HuH-7.5 (cell line): ENCODE results near the gene AFF3.
A peak's percentile ranks its signal among the peaks of the same experiment; 100 is the strongest.

ENCODE experiments used
- DNase-seq: peaks from one replicate; pipeline ENCODE4 v3.0.0; 2011; ENCODE audit warnings: low spot score

AFF3 gene

DNA sequence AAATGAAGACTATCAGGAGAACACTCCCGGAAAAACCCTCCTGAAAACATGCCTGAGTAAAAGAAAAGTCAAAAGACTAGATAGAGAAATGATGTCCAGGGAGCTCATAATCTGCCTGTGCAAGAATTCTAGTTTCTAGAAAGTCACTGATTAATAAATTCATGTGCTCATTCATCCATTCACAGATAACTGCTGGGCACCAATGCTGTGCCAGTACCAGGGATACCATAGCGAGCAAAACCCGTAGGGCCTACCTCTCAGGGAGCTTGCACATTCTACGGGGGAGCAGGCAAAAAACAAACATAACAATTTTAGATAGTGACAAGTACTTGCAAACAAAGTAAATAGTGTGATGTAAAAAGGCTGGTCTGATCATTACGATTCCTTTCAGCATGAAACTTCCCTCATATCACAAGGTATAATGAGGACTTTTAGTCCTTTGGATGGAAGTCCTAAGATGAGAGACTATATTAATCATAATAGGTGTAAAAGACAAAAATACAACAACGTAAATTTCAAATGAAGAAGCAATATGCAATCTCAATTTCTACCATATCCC is 289.9 kb downstream of the AFF3 start:
- DNase-seq, result no peak

DNA sequence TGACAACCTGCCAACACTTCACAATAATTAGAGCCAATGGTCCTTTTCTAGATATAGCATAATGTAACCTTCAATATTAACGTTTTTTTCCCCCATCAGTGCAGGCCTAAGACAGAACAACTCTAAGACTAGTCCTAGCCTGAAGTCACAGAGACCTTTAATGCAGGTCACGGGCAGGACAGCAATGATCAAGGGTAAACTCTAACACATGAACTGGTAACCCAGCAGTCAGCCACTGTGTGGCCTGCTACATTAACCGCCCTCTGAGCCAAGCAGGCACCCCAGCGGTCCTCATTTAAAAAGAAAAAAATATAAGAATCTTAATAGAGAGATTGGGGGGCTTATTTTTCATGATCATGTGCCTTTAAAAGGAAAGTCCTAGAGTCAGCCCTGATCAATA is 290.6 kb downstream of the AFF3 start:
- DNase-seq, result no peak

DNA sequence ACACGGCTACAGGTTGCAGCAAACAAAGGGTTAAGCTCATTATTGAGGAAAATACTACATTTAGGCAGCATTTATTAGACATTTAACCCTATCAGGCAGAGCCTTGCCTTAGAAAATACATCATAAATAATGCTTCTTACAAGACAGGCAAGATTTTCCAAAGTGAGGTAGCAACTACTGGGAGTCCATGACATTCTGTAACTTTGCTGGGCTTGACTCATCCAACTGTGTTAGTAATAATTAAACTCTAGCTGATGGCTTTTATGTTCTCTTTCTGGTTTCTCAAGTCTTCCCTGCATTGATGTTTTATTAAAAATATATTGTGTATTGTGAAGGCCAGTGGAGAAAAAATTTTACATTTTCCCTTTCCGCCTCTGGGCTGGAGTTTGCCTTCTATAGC is 291.3 kb downstream of the AFF3 start:
- no peak for DNase-seq

DNA sequence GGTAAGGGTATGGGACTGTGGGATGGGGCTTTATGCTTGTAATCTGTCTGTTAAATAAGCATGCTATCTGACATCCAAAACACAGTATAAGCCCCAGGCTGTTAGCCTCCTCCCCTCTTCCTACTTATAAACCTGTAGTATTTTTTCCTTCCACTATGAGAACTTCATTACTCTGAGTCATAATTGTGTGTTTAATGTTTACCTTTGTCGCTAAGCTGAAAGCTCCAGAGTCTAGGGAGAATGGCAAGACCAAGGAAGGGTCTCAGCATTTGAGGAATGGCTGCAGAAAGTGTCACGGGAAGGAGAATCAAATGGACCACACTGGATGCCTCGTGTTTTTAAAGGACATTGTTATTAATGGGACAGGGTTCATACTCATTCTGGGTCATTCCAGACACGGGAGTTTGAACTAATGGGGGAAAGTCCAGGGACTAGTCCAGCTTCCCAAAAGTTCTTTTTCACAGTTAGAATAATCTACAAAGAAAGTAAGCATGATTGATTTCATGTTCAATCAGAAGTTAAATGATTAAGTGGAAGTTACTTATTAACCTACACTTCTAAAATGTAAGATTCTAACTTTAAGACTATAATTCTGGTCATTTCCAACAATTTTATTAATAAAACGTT is 292.2 kb downstream of the AFF3 start:
- DNase-seq, result peak; percentile 18

DNA sequence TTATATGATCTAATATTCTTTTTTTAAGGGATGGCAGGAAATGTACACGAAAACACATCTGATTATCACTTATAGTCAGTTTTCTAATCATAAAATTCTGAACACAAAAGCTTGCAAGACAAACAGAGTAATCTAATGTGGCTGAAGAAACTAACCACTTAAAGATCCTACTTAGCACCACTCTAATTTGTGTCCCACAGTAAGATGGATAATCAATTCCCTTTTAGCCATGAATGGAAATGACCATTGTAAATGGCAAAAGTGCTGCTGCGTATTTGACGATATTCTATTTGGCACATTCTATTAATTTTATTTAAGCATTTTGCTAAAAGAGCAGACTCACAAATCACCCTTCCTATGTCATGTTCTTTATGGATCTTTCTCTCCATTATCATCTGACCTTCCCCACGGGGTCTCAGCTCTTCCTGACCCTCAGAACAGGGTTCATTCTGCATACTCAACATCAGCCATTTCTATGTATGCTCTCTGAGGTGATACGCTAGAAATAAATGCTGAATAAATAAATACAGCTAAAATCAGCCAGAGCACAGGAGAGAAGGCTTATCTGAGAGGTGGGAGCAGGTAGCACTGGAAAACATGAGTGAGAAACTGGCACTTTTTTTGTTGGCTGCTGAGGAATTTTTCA is 295.8 kb downstream of the AFF3 start:
- no peak for DNase-seq

DNA sequence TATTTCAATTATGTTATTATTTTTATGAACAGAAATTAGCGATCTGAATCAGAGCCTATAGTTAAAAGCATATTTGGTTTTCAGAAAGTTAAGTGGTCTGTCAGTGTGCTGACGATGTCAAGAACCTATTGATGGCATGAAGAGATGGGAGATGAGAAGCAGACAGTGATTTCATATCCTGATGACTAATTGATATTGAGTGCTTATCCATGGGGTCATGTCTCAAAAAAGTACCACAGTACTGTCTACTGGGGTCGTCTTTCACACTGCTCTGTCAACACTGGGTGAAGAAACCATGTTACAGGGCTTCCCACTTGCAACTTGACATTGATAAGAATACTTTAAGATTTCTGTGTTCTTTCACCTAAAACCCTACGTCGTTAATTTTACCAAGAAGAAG is 297.1 kb downstream of the AFF3 start:
- no peak for DNase-seq

DNA sequence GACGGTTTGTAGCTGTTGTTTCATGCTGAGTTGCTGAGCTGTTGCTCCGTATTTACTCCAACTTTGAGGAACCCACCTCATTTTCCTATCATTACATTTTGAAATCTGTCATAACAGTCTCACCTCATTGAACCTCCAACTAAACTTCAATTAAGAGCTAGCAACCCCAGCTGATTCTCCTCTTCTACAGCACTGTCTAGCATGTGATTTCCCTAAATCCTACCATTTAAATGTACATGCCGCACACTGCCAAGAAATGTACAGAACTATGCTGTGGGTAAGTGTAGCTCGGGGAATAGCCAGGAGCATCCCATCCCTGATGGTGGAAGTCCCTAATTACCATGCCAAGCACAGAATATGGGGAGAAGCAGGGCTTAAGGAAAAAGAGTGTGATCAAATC is 299.9 kb downstream of the AFF3 start:
- no peak for DNase-seq

DNA sequence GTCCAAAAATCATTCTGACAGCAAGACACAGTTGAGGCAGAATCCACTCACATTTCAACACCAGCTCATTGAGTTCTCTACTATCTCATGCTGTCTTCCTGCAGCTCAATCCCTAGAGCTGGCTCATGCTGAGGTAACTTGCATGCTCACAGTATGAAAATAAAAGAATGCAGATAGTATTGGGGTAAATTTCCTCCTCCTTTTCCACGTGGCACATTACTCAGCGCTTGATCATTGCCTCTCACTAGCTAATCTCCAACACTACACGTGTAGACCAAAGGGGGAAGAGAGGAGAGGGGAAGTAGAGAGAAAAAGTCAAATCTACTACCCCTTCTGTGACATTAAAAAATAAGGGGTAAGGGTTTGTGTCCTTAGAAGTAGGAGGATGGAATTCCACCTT is 300.6 kb downstream of the AFF3 start:
- DNase-seq, result no peak

DNA sequence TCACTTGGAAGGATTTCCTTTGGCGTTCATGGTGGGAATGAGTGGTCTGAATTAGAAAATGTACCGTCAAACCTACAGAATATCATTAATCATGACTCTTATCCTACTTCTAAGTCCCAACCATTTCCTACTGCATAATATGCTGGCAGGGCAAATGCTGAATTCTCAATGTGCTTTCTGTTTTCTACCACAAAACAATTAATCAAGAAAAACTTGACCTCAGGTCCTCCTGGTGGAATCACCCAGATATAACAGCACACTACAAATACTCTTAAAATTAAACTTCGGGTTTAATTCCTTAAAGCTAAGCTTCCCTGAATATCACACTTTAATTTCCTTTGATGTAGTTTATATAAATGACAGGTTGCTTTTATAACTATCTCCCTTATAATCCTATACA is 301.6 kb downstream of the AFF3 start:
- no peak for DNase-seq

DNA sequence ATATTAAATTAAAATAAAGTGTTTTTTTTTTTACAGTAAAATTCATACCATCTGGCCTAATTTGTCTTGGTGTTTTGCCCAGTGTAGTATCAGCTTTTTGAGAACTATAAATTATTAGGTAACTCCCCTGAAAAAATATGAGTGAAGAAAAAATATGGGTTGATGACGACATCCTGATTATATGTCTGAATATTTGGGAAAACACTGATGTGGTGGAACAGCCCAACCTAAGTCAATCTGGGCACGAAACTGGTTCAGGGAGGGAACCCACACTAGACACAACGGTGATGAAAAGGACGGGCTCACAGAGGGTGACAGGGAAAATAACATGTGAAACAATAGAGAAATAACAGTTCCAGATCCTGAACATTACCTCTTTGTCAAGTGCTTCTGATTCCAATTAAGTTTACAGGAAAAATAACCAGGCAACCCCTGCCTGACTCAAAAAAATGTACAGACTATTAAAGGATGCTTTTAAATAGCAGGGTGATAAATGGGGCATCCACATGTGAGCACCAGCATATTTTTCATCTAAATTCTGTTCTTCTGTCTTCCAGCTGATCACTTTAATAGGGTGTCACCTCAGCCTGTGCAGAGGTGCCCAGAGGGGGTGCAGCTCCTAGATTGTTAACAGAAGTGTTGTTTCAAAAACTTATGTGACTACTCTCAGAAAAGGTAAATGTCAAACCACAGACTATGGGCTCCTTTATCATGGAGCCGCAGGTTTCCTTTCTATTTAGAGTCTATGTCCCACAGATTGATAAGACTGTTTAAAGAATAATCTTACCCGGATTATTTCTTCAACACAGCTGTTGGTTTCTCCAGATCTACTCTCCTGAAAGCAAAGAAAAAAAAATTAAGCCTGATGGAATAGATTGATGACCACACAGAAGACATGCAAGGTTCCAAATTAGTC is 305.4 kb downstream of the AFF3 start:
- no peak for DNase-seq

DNA sequence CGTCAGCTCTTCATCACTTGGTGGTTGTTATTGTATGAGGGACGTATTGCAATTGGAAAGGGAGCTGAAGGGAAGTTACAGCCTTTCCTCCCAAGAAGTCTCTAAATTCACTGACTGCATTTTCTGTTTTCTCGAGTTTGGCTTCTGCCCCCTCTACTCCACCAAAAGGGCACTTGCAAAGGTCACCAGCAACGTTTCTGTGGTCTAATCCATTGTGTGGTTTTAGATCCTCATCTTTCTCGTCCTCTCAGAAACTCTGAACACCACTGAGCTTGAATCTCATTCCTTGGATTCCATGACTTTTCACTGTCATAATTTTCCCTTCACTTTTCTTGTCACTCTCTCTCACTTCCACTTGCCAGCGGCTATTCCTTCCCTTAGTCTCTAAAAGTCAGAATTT is 308.0 kb downstream of the AFF3 start:
- no peak for DNase-seq

DNA sequence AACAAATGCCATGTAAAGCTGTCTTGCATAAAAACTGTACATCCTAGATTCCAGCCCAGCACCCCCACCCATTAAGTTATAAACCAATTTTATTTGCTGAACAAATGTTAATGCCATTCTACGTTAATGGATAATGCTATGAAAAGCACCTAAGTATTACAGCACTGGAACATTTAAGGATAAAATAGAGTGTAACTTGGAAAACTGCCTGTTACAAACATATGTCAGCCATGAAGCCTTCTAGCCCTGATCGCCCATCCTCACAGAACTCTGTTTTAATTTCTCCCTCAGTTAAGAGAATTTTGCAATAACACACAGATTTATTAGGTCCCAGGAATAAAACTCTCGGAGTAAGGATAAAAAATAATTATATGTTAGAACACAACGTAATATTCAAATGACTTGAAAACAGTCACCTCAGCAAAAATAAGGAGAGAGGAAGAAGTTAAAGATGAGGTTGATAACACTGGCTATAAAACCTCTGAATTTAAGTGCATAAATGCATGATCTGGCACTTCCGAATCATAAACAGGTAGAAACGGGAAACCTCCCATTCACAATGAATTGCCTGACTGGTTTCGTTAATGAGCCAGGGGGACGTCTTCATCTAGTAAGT is 308.7 kb downstream of the AFF3 start:
- DNase-seq, result no peak

DNA sequence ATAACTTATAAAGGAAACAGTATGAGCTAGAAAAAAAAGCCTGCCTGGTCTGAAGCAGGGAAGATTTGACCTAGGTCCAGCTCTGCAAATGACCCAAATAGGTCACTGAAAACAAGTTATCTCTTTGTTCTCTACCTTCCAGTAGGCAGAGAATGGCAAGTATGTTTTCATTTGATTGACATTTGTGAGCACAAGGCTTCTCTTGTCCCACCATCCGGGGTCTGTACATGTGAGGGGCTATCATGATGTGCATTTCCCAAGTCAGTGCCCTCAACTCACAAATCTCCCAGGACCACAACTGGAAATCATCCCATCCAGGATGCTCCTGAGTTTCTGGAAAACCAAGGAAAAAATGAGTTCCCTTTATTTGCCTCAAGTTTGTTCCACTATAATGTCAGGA is 309.5 kb downstream of the AFF3 start:
- no peak for DNase-seq

DNA sequence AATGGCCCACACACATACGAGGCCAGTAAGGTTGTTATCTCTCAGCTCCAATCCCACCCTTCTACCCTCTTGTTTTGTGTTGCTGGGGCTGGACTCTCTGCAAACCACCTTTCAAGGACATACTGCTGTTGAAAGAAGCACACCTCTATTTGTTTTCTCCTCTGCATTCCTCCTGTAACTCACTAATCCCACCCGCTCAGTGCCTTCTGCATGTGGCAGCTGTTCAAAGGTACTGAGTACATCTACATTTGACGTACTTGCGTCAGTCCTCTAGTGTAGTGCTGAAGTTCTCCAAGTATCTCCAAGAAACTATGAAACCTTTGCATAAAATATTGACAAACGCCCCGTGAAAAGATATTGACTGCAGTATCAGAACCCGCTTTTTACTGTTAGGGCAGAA is 310.6 kb downstream of the AFF3 start:
- DNase-seq, result peak; percentile 33

DNA sequence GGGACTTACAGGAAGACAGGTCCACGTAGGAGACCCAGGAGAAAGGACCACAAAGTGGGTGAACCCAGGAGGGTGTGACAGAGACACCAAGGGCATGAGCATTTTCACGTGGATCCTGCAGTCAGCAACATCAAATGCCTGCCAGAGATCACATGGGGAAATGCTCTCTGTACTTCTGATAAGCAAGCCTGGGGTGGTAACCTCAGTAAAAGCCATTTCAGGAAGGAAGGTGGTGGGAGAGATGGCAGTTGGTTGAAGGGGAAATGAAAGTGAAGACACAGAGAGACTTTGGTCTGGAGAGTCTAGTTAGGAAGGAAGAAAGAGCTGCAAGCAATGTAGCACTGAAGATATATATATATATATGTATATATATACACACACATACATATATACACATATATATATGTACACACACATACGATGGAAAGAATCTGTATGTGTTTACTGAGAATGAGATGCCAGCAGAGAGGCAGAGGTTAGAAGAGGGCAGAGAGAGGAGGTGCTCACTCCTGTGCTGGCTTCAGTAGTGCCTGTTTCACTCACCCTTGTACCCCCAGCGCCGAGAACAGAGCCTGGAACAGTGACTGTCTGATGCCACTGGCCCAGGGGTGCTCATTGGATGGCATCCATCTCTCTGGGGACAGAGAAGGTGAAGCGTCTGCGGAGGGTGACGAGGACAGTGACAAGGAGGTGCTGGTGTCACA is 314.9 kb downstream of the AFF3 start:
- DNase-seq, result no peak

DNA sequence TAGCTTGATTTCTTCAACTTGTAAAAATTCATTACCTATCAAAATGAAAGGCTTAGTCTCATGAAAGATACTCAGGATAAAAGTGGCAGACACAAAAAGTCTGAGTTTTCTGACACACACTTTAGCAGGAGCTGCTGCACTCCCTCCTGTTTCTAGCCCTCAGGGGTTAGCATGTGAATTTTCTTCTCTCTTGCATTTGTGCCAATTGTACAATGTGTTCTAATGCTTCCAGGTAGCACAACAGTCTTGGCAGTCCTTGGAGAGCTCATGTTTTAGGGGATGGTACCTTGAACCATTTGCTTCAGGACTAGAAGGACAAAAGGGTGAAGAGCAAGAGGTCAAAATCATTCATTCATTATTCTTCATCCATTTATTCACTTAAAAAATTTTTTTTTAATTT is 316.8 kb downstream of the AFF3 start:
- no peak for DNase-seq

DNA sequence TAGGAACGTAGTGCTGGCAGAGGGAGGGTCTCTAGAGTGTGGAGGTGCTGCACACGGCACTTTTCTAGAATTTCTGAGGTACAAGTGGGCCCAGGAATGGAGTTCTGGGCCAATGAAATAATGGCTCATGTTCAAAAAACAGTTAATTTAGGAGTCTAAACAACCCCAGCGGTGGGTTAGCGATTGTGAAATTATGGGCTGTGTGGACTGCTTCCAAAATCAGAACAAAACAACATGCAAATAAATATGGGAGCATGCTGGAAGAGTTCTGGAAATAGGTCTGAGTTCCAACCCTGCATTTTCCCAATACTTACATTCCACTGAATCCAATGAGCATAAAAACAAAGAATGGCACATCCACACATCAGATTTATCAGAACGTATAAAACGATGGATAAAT is 317.6 kb downstream of the AFF3 start:
- no peak for DNase-seq

DNA sequence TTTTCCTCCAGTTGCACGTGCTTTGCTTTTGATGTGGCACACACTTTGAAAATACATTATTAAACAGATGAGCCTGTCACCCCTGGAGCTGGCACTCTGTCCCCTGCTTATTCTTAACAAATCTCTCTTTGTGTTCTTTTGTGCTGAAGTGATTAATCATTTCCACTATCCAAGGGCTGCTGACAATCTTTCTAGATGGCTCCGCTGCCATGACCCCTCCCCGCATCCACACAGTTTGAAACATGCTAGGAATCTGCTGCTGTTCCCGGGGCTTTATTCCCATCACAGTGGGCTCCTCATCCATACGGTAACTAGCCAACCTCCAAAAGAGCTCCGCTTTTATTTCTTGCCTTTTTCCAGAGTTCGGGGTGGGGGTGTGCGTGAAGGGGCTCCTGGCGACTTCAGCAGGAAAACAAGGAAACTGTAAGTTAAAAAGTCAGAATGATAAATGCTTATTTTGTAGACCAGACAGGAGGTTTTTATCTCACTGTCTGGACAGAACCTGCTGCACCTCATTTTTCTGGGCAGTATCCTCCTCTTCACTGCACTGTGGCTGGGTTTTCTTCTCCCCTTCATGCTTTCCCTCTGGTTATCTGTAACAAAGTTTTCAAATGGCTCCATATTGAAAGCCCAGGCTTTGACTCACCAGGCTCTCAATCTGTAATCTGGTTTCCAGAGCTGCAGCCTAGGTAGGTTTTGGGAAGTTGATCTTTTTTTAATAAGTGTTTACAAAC is 319.7 kb downstream of the AFF3 start:
- DNase-seq, result no peak

DNA sequence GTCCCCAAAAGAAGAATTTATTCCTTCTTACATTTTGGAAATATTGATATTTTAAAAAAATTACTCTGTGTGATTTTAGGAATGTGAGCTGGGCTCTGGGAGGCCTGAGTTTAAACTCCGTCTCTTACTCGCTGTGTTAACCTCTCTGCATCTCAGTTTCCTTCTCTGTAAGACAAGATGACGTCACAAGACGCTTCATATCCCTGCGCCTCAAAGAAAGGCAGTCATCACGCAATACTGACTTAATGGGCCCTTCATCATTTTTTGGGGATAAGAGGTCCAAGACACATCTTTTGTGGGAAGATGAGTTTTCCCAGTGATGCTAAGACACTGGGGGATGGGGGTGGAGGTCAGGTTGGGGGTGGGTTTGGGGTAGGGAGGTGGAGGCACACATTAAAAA is 320.4 kb downstream of the AFF3 start:
- no peak for DNase-seq

DNA sequence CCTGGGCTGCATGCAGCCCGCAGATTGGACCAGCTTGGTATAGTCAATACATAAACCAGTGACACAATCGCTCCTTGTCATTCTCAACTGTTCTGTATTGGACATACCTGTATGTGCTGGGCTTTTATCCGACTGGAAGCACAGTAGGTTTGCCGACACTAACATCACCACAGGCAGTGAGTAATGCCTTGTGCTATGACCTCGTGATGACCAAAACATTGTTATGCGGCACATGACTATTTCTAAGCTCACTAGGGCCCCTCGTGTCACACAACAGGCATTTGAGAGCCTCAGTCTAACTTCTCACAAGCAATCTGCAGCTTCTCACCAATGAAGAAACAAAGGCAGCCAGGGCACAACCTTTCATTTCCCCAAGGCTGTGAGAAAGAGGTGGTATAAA is 320.8 kb downstream of the AFF3 start:
- DNase-seq, result no peak

DNA sequence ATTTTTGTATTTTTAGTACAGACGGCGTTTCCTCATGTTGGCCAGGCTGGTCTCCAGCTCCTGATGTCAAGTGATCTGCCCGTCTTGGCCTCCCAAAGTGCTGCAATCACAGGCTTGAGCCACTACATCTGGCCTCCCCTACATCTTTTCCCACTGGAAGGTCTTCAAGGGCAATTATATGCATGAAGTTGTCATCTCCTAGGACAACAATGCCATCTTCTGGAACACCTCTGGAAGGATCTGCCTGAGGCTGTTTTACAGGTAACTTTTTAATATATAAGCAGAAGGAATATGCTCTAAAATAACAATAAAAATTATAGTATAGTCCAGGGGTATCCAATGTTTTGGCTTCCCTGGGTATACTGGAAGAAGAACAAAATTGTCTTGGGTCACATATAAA is 321.4 kb downstream of the AFF3 start:
- no peak for DNase-seq
